ENCODE results near the gene GNG2.

The GNG2 gene

GRCh38 chr14:51954031-51954430 lies 93.6 kb downstream of the GNG2 start:
- DNase-seq = no peak

GRCh38 chr14:51954657-51955056 lies 94.2 kb downstream of the GNG2 start:
- DNase-seq = peak; percentile 5

DNA sequence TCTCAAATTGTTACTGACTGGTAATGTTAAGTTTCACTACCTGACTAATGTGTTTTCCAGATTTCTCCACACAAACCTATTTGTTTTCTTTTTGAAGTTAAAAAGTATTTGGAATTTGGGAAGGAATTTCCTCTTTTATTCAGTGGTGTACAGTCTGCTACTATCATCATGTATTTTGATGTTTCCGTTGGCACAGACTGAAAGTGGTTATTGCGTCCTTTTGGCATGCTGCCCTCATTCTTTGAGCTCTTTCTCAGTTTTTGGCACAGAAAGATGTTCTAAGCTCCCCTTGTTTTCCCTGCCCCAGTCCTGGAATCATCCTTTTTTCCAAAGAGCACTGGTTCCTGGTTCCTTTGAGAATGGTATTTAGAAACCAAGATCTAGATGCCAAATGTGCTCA lies 97.5 kb downstream of the GNG2 start:
- no peak for DNase-seq

DNA sequence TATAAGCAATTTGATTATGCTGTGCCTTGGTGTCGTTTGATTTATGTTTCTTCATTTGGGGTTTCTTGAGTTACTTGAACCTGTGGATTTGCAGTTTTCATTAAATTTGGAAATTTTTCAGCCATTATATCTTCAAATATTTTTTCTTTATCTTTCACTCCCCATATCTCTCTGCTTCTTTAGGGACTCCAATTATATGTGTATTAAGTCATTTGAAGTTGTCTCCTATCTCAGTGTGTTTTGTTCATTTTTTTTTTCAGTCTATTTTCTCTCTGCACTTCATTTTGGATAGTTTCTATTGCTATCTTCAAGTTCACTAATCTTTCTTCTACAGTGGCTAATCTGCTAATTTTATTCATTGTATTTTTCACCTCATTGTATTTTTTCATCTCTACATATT lies 99.5 kb downstream of the GNG2 start:
- no peak for DNase-seq

GRCh38 chr14:51960866-51961265 lies 100.5 kb downstream of the GNG2 start:
- DNase-seq = no peak

DNA sequence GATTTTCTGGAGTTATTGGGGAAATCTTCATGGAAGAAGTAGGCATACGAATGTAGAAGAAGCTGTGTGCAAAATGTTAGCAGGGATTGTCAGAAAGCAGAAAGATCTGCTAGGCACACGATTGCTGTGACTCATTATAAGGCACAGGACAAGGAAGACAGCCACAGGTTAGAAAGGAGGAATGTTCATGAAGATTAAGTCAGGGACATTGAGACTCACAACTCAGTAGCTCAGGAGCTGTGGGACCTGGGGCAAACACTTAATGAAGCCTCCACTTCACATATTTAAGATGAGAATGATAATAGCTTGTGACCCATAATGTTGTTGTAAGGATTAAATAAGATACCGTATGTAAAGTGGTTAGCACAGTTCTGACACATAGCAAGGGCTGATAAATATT lies 102.3 kb downstream of the GNG2 start:
- DNase-seq = no peak

- DNase-seq = no peak
Measured at GRCh38 chr14:51963286-51963685, 102.9 kb downstream of the GNG2 start.

GRCh38 chr14:51967521-51967920 lies 107.1 kb downstream of the GNG2 start:
- DNase-seq = no peak

GRCh38 chr14:51969852-51970540 lies 109.6 kb downstream of the GNG2 start:
- no peak for DNase-seq

DNA sequence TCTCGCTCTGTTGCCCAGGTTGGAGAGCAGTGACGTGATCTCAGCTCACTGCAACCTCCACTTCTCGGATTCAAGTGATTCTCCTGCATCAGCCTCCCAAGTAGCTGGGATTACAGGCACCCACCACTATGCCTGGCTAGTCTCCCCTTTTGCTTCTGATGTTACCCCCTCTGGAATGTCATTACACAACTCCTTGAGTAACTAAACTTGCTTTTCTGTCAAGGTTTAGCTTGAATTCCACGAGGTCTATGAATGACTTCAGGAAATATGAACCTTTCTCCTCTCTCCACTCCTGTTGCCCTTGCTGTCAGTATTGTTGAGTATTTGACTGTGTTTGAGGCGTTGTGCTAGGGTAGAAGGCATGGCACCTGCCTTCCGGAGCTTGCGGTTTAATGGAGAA lies 112.2 kb downstream of the GNG2 start:
- no peak for DNase-seq

GRCh38 chr14:51977075-51977474 lies 116.7 kb downstream of the GNG2 start:
- DNase-seq = no peak

DNA sequence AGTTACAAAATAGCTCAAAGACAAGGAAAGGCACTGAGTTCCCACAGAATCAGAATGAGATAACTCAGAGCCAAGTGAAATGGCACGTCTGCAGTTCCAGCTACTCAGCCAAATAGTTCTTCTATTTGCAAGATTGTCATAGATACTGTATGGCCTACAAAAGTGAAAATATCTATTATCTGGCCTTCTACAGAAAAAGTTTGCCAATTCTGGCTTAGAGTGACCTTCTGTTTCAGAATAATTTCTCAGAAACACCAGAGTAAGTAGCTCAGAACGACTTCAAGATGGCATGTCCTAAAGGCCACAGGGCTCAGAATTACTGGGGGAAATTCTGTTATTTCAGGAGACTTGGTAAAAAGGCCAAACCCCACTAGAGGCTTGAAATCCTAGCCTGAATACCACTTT lies 118.3 kb downstream of the GNG2 start:
- DNase-seq = no peak

GRCh38 chr14:51979088-51979709 lies 118.8 kb downstream of the GNG2 start:
- peak; percentile 81 for DNase-seq

DNA sequence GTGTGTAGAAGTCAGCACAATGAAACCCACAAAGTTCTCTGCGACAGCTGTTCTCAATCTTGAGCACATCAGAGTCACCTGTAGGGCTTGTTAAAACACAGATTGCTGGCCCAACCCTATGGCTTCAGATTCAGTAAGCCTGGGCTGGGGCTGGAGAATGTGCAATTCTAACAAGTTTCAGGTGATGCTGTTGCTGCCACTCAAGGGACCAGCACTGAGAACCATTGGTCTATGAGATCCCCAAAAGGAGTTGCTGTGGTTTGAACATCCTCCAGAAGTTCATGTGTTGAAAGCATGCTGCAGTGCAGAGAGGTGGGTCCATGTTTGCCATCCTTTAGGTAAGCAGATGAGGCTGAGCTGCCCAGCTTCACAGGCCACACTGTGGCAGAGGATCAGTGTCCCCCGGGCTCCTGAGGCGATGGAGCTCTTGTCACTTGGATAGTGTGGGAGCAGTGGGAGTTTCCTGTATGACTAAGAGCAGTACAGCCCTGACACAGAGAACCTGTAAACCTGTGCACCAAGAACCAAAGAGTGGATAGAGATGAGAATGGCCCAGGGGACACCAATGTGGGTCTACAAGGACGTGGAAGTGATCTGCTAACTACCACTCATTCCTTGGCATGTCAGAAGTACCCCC lies 120.9 kb downstream of the GNG2 start:
- no peak for DNase-seq

- DNase-seq = peak; percentile 7
Measured at GRCh38 chr14:51988221-51988620, 127.8 kb downstream of the GNG2 start.

- peak; percentile 89 for DNase-seq
Measured at GRCh38 chr14:51989293-51990234, 129.2 kb downstream of the GNG2 start, which contains the start of gene RTRAF. RTRAF (plus strand) TSS chr14:51989546; CDS start chr14:51989640, 94 bp downstream.

DNA sequence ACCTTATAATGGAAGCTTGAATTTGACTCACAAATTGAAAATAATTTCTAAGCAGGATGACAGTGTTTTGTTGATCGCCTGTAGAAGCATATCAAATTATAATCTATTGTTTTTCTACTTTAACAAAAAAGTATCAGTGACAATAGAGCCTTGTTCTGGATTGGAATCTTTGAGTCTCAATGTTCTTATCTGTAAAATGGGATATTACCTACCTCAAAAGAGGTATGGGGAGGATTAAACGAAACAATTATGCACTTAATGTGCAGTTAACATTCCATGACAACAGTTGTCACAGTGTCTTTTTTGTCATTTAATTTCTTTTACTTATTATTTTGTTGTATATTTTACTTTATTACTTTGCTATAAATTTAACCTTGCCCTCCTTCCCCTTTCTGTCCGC lies 130.1 kb downstream of the GNG2 start:
- DNase-seq = no peak

GRCh38 chr14:51993285-51993920 lies 133.0 kb downstream of the GNG2 start:
- DNase-seq = no peak

DNA sequence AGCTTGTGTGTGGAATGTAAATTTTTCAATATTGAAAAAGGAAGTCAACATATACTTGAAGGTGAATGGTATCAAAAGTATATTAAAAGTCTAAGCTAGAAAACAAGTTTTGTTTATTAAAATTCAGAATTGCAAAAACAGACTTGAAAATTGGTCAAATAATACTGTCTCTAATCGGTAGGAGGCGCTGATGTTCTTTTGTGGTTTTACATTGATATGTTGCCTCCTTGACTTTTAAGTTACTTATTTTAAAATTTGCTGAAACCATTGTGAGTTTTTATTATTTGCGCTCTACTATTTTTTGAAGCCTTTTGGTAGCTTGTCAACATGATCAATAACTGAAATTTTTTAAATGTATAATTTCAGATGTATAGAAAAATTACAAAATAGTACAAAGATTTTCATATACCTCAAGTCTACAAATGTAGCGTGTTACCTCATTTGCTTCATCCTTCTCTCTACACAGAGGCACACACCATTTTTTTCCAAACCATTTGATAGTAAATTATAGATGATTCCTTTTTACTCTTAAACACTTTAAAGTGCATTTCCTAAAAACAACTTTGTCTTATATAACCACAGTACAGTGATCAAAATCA lies 135.8 kb downstream of the GNG2 start:
- peak; percentile 24 for DNase-seq

- no peak for DNase-seq
Measured at GRCh38 chr14:51998348-51998747, 137.9 kb downstream of the GNG2 start.

- DNase-seq = no peak
Measured at GRCh38 chr14:51999084-51999483, 138.7 kb downstream of the GNG2 start.

DNA sequence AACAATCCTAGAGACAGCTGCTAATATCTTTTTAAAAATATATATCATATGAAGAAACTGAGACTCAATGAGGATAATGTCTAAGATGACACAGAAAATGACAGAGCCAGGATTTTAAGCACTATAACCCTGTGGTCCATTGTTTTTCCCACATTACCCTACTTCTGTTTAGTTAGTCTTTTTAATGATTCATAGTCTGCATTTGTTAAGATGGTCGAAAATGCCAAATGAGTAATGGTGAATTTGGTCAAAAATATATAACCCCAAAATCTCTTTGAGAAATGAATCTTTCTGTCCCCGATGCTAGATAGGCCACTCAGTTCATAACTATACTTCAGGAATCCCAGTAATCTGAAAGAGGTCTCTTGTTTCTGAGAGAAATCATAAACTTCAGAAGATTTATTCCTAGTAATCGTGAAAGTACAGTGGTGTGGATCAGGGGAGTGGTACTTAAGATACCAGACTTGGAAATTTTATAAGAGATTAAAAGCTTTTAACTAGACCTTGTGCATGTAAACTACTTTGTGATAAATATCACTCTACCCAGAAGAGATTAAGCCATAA lies 139.7 kb downstream of the GNG2 start:
- DNase-seq = no peak
